Measurements from ENCODE around the gene FOXP3. TPM values are rescaled to one million over a fixed set of nuclear protein-coding genes. Genes with fewer than 3 reads are reported as not detected.

The FOXP3 gene
- total and polyA plus RNA-seq, 2 donors from 2014 or later, result 0.45 to 2.0 TPM

DNA sequence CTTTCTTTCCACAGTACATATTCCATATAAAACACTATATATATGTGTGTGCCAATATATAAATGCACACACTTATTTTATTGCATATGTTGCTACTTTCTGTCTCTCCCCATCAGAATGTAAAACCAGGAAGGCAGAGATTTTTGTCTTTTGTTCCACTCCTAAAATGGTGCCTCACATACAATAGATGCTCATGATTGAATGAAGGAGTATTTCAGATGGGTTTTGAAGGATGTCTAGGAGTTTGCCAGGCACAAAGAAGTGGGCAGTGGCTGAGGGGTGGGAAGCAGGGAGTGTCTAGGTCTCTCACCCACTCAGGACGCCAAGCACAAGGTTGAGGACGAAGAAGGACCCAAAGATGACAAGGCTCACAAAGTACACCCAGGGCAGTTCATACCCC, 36.8 kb downstream of the FOXP3 start:
- no peak for FAIRE-seq
- no peak for TF ChIP-seq CTCF (IDR thresholded peaks at IDR 0.05; ENCODE audit: borderline replicate concordance, extremely low read depth, insufficient read depth)
- Histone ChIP-seq H3K4me1 (ENCODE audit: control insufficient read depth in 2 of 3, insufficient read depth in 2 of 3, low read depth in 1 of 3, low read length in 3 of 3) (no peaks in the 10 kb centered on the region), H3K36me3 (ENCODE audit: control insufficient read depth in 2 of 3, insufficient read depth in 3 of 3, low read length in 3 of 3) (no peaks in the 10 kb centered on the region), H3K27ac (ENCODE audit: low read depth in 2 of 2, low read length in 2 of 2) (no peak overlapping the region), H3K4me3 (ENCODE audit: low read length in 3 of 3) (no peak overlapping the region), H3K27me3 (ENCODE audit: control insufficient read depth, insufficient read depth, low read length) (no peaks in the 10 kb centered on the region), H3K9ac (ENCODE audit: low read length in 3 of 3) (no peak overlapping the region), H3K9me3 (ENCODE audit: control insufficient read depth in 2 of 3, insufficient read depth in 1 of 3, low read length in 3 of 3) (no peaks in the 10 kb centered on the region)
- DNase-seq, result no peak
- intact Hi-C loops (cut with DNase I), result no loop called here

- H3K36me3 ChIP-seq (ENCODE audit: control insufficient read depth in 2 of 3, insufficient read depth in 3 of 3, low read length in 3 of 3), result no peaks in the 10 kb centered on the region
- no peak overlapping the region for H3K4me3 ChIP-seq (ENCODE audit: low read length in 3 of 3)
- FAIRE-seq (no peak), DNase-seq (no peak)
- intact Hi-C loops (cut with DNase I), result no loop called here
- H3K27ac ChIP-seq (ENCODE audit: low read depth in 2 of 2, low read length in 2 of 2), result no peak overlapping the region
- TF ChIP-seq CTCF (IDR thresholded peaks at IDR 0.05; ENCODE audit: borderline replicate concordance, extremely low read depth, insufficient read depth), result no peak
- H3K9me3 ChIP-seq (ENCODE audit: control insufficient read depth in 2 of 3, insufficient read depth in 1 of 3, low read length in 3 of 3), result no peaks in the 10 kb centered on the region
- H3K4me1 ChIP-seq (ENCODE audit: control insufficient read depth in 2 of 3, insufficient read depth in 2 of 3, low read depth in 1 of 3, low read length in 3 of 3), result no peaks in the 10 kb centered on the region
- no peak overlapping the region for H3K9ac ChIP-seq (ENCODE audit: low read length in 3 of 3)
- H3K27me3 ChIP-seq (ENCODE audit: control insufficient read depth, insufficient read depth, low read length), result no peaks in the 10 kb centered on the region
Measured at GRCh38 chrX:49226946-49227345, 37.6 kb downstream of the FOXP3 start.

- H3K27me3 ChIP-seq (ENCODE audit: control insufficient read depth, insufficient read depth, low read length), result no peaks in the 10 kb centered on the region
- DNase-seq, result no peak
- H3K4me1 ChIP-seq (ENCODE audit: control insufficient read depth in 2 of 3, insufficient read depth in 2 of 3, low read depth in 1 of 3, low read length in 3 of 3), result no peaks in the 10 kb centered on the region
- no peaks in the 10 kb centered on the region for H3K9me3 ChIP-seq (ENCODE audit: control insufficient read depth in 2 of 3, insufficient read depth in 1 of 3, low read length in 3 of 3)
- intact Hi-C loops (cut with DNase I), result no loop called here
- H3K36me3 ChIP-seq (ENCODE audit: control insufficient read depth in 2 of 3, insufficient read depth in 3 of 3, low read length in 3 of 3), result no peaks in the 10 kb centered on the region
- H3K27ac ChIP-seq (ENCODE audit: low read depth in 2 of 2, low read length in 2 of 2), result no peak overlapping the region
- H3K4me3 ChIP-seq (ENCODE audit: low read length in 3 of 3), result no peak overlapping the region
- H3K9ac ChIP-seq (ENCODE audit: low read length in 3 of 3), result no peak overlapping the region
- no peak for TF ChIP-seq CTCF (IDR thresholded peaks at IDR 0.05; ENCODE audit: borderline replicate concordance, extremely low read depth, insufficient read depth)
- no peak for FAIRE-seq
Measured at GRCh38 chrX:49225858-49226257, 38.7 kb downstream of the FOXP3 start.

GRCh38 chrX:49221868-49222267, 42.6 kb downstream of the FOXP3 start:
- Histone ChIP-seq H3K27me3 (ENCODE audit: control insufficient read depth, insufficient read depth, low read length) (no peaks in the 10 kb centered on the region), H3K27ac (ENCODE audit: low read depth in 2 of 2, low read length in 2 of 2) (no peak overlapping the region), H3K4me1 (ENCODE audit: control insufficient read depth in 2 of 3, insufficient read depth in 2 of 3, low read depth in 1 of 3, low read length in 3 of 3) (no peaks in the 10 kb centered on the region), H3K9ac (ENCODE audit: low read length in 3 of 3) (no peak overlapping the region), H3K9me3 (ENCODE audit: control insufficient read depth in 2 of 3, insufficient read depth in 1 of 3, low read length in 3 of 3) (no peaks in the 10 kb centered on the region), H3K4me3 (ENCODE audit: low read length in 3 of 3) (no peak overlapping the region), H3K36me3 (ENCODE audit: control insufficient read depth in 2 of 3, insufficient read depth in 3 of 3, low read length in 3 of 3) (no peaks in the 10 kb centered on the region)
- DNase-seq, result no peak
- no peak for TF ChIP-seq CTCF (IDR thresholded peaks at IDR 0.05; ENCODE audit: borderline replicate concordance, extremely low read depth, insufficient read depth)
- intact Hi-C loops (cut with DNase I), result no loop called here
- FAIRE-seq, result no peak
